Measurements from ENCODE around the gene PGAP3. TPM values are rescaled to one million over a fixed set of nuclear protein-coding genes. Genes with fewer than 3 reads are reported as not detected.

Gene PGAP3
- total RNA-seq, 1 experiment from 2014 or later: 21.8 TPM

DNA sequence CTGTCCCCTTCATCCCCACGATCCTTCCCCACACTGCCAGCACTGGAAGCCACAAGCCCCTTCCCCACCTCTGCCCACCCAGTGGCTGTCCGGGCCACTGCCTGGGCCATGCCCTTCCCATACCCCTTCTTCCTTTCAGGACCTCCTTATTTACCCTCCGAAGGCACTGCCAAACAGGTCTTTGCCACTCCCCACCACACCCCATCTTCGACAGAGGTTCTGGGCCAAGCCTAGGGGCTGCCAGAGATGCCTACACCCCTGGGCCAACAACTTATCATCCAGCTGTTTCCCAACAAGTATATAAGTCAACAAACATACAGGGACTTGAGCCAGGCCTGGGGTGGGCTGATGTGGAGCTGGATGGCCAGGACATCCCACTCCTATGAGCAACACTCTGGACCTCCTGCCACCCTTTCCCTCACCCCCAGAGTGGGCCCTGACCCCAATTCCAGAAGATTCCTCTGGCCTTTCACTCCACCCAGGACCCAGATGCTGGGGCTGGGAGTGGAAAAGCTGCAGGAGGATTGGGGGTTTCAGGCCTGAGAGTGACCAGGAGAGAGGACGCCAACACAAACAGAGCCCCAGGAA, 62.6 kb downstream of the PGAP3 start:
- Histone ChIP-seq H3K27me3 (ENCODE audit: control insufficient read depth, insufficient read depth, low read length) (no peaks in the 10 kb centered on the region), H3K36me3 (ENCODE audit: control insufficient read depth, insufficient read depth, low read length) (no peaks in the 10 kb centered on the region), H3K4me1 (ENCODE audit: control insufficient read depth, insufficient read depth, low read length) (peaks cover 7% of the 10 kb centered on the region; the same call in 1 of the 2 replicates), H3K27ac (ENCODE audit: low read length) (no peak overlapping the region), H3K4me3 (ENCODE audit: low read depth in 2 of 2, low read length in 2 of 2) (no peak overlapping the region), H3K9me3 (ENCODE audit: control insufficient read depth, insufficient read depth, low read depth, low read length) (no peaks in the 10 kb centered on the region)
- ChIA-PET CTCF (interaction anchor here (0.6 to 1.4 kb wide), 4 partner anchors 22 to 47 kb away, joined by 3 to 5 read pairs (median 3); no protein-coding TSS in a partner anchor), POLR2A (no interaction called here)
- BruUV-seq (replicated peaks): no TSS peak
- DNase-seq (ENCODE audit: low read depth, low spot score) (no peak), ATAC-seq (no peak)
- intact Hi-C loops (cut with micrococcal nuclease; ENCODE audit: unreplicated experiment): loop anchor here (5.0 kb wide), 1 partner anchor 127 kb away; no protein-coding TSS in a partner anchor
- in situ Hi-C loops (cut with HindIII; ENCODE audit: low pct_unique_long_range_greater_than_20kb, low sequenced_read_pairs): no loop called here
- TF ChIP-seq SIN3A (IDR thresholded peaks at IDR 0.05; ENCODE audit: borderline replicate concordance, insufficient read depth, low read depth, low read length): no peak
- no peak for TF ChIP-seq REST (IDR thresholded peaks at IDR 0.05; ENCODE audit: insufficient read depth in 1 of 2, low read depth in 2 of 2, low read length in 1 of 2)
- TF ChIP-seq POLR2AphosphoS5 (IDR thresholded peaks at IDR 0.05; ENCODE audit: low read depth, low read length): no peak
- no peak for TF ChIP-seq CTCF (IDR thresholded peaks at IDR 0.05)
- TF ChIP-seq TCF7L2 (IDR thresholded peaks at IDR 0.05; ENCODE audit: low read depth, low read length): no peak

DNA sequence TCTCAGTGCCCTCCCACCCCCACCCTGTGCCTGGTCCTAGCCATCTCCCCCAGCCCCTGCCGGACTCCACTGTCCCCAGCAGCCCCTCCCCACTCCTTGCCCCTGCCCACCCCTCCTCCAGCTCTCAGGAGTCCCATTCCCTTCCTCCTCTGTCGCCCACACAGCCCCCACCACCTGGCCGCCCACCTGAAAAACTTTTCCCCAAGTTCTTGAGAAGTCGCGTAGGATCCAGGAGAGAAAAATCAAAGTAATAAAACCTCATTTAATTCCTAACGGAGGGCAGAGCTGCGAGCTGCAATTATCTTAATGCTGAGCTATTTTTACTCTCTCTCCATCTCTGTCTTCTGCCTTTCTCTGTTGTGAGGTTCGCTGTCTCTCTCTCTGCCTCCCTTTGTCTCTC, 63.5 kb downstream of the PGAP3 start:
- H3K4me1 ChIP-seq (ENCODE audit: control insufficient read depth, insufficient read depth, low read length): peaks cover 7% of the 10 kb centered on the region; the same call in 1 of the 2 replicates
- no peak overlapping the region for H3K4me3 ChIP-seq (ENCODE audit: low read depth in 2 of 2, low read length in 2 of 2)
- H3K9me3 ChIP-seq (ENCODE audit: control insufficient read depth, insufficient read depth, low read depth, low read length): no peaks in the 10 kb centered on the region
- CTCF ChIA-PET: interaction anchor here (0.8 to 1.2 kb wide), 3 partner anchors 29 to 158 kb away, joined by 3 to 5 read pairs (median 4); no protein-coding TSS in a partner anchor
- no TSS peak for BruUV-seq (replicated peaks)
- H3K27me3 ChIP-seq (ENCODE audit: control insufficient read depth, insufficient read depth, low read length): no peaks in the 10 kb centered on the region
- in situ Hi-C loops (cut with HindIII; ENCODE audit: low pct_unique_long_range_greater_than_20kb, low sequenced_read_pairs): no loop called here
- DNase-seq (ENCODE audit: low read depth, low spot score) (no peak), ATAC-seq (no peak)
- TF ChIP-seq CTCF (IDR thresholded peaks at IDR 0.05): no peak
- POLR2A ChIA-PET: no interaction called here
- no peak overlapping the region for H3K27ac ChIP-seq (ENCODE audit: low read length)
- intact Hi-C loops (cut with micrococcal nuclease; ENCODE audit: unreplicated experiment): loop anchor here (5.0 kb wide), 2 partner anchors 48 to 77 kb away; no protein-coding TSS in a partner anchor
- no peaks in the 10 kb centered on the region for H3K36me3 ChIP-seq (ENCODE audit: control insufficient read depth, insufficient read depth, low read length)
